Neuronal stem cell (in vitro differentiated cells): Measurements from ENCODE around the gene LPIN3.

Experiments used
- DNase-seq: peaks from one replicate; pipeline ENCODE4 v3.0.0-alpha.2; 2013; ENCODE audit warnings: low spot score
- H2AFZ ChIP-seq: one replicate; pipeline ENCODE4 v1.6.1; 2013; ENCODE audit warnings: mild to moderate bottlenecking, low read length, inconsistent platforms
- H2AK5ac ChIP-seq: 2 replicates; pipeline ENCODE4 v1.6.1; 2013; ENCODE audit warnings: low read depth, mild to moderate bottlenecking, inconsistent platforms, low read length, moderate library complexity, mixed read lengths
- H2BK120ac ChIP-seq: 2 replicates; pipeline ENCODE4 v1.6.1; 2013; ENCODE audit warnings: low read depth, mild to moderate bottlenecking, inconsistent platforms, low read length, moderate library complexity, mixed read lengths
- H2BK12ac ChIP-seq: one replicate; pipeline ENCODE4 v1.6.1; 2013; ENCODE audit warnings: low read length, inconsistent platforms
- H2BK15ac ChIP-seq: 2 replicates; pipeline ENCODE4 v1.6.1; 2013; ENCODE audit warnings: mild to moderate bottlenecking, low read length, inconsistent platforms, mixed read lengths
- H2BK5ac ChIP-seq: one replicate; pipeline ENCODE4 v1.6.1; 2013; ENCODE audit warnings: inconsistent platforms, mild to moderate bottlenecking, low read length, moderate library complexity
- H3K14ac ChIP-seq: one replicate; pipeline ENCODE4 v1.6.1; 2013; ENCODE audit warnings: low read length, inconsistent platforms
- H3K18ac ChIP-seq: 2 replicates; pipeline ENCODE4 v1.6.1; 2013; ENCODE audit warnings: low read length, inconsistent platforms
- H3K23ac ChIP-seq: 2 replicates; pipeline ENCODE4 v1.6.1; 2013; ENCODE audit warnings: low read depth, mild to moderate bottlenecking, mixed read lengths, low read length, inconsistent platforms; ENCODE audit not compliant: poor library complexity
- H3K27ac ChIP-seq: replicated peaks from 3 replicates; pipeline ENCODE4 v1.5.1; 2013; ENCODE audit warnings: low read length, inconsistent platforms
- H3K27me3 ChIP-seq, 3 experiments: 2 replicates each; pipeline ENCODE4 v1.6.1; 2013; ENCODE audit warnings: low read length in 3 of 3, mild to moderate bottlenecking in 2 of 3, inconsistent platforms in 1 of 3, low read depth in 1 of 3, mixed read lengths in 1 of 3, moderate library complexity in 1 of 3; ENCODE audit not compliant: control insufficient read depth in 3 of 3, insufficient read depth in 3 of 3
- H3K36me3 ChIP-seq, 2 donors: replicated peaks in 1 of 2; 2 replicates each; pipeline ENCODE4 v1.6.1; 2013; ENCODE audit warnings: low read length in 2 of 2; ENCODE audit not compliant: control insufficient read depth in 2 of 2, insufficient read depth in 2 of 2
- H3K4ac ChIP-seq: 2 replicates; pipeline ENCODE4 v1.6.1; 2013; ENCODE audit warnings: inconsistent platforms, mild to moderate bottlenecking, low read length, moderate library complexity
- H3K4me1 ChIP-seq, 2 donors: 1 replicate in 1 of 2; 2 replicates in 1 of 2; pipeline ENCODE4 v1.6.1; 2013; ENCODE audit warnings: low read length in 2 of 2, low read depth in 1 of 2; ENCODE audit not compliant: control insufficient read depth in 2 of 2, insufficient read depth in 1 of 2
- H3K4me2 ChIP-seq: one replicate; pipeline ENCODE4 v1.6.1; 2013; ENCODE audit warnings: mild to moderate bottlenecking, low read length, inconsistent platforms; ENCODE audit not compliant: insufficient read depth, poor library complexity, severe bottlenecking
- H3K4me3 ChIP-seq, 2 donors: 2 replicates each; pipeline ENCODE4 v1.5.1; 2013; ENCODE audit warnings: low read length in 2 of 2, mild to moderate bottlenecking in 2 of 2, inconsistent platforms in 1 of 2, moderate library complexity in 1 of 2
- H3K79me1 ChIP-seq: one replicate; pipeline ENCODE4 v1.6.1; 2013; ENCODE audit warnings: low read depth, mild to moderate bottlenecking, inconsistent platforms, low read length, moderate library complexity
- H3K9ac ChIP-seq: one replicate; pipeline ENCODE4 v1.6.1; 2013; ENCODE audit warnings: mild to moderate bottlenecking, low read depth, low read length, inconsistent platforms; ENCODE audit not compliant: poor library complexity
- H3K9me3 ChIP-seq, 2 donors: replicated peaks in 1 of 2; 2 replicates each; pipeline versions ENCODE3 to v1.6.1; 2013; ENCODE audit warnings: low read length in 2 of 2, mild to moderate bottlenecking in 2 of 2, inconsistent platforms in 1 of 2, low read depth in 1 of 2, mixed read lengths in 1 of 2, moderate library complexity in 1 of 2; ENCODE audit not compliant: control insufficient read depth in 2 of 2, insufficient read depth in 1 of 2
- H4K8ac ChIP-seq: one replicate; pipeline ENCODE4 v1.6.1; 2013; ENCODE audit warnings: low read depth, mild to moderate bottlenecking, inconsistent platforms, low read length, moderate library complexity
- H4K91ac ChIP-seq: one replicate; pipeline ENCODE4 v1.6.1; 2013; ENCODE audit warnings: low read length, low read depth, mild to moderate bottlenecking, inconsistent platforms; ENCODE audit not compliant: poor library complexity
- WGBS, 2 donors: extraction: QIAGEN DNeasy Blood & Tissue Kit; methylation state at CpG; one replicate each; pipeline ENCODE4 v1.1.7; 2013; ENCODE audit warnings: missing lambda C conversion rate in 2 of 2, mixed read lengths in 1 of 2; ENCODE audit not compliant: insufficient read length in 2 of 2, insufficient replicate concordance in 1 of 2; ENCODE audit errors: extremely low coverage in 2 of 2; 5-methylcytosine and 5-hydroxymethylcytosine counted together

The LPIN3 gene

DNA sequence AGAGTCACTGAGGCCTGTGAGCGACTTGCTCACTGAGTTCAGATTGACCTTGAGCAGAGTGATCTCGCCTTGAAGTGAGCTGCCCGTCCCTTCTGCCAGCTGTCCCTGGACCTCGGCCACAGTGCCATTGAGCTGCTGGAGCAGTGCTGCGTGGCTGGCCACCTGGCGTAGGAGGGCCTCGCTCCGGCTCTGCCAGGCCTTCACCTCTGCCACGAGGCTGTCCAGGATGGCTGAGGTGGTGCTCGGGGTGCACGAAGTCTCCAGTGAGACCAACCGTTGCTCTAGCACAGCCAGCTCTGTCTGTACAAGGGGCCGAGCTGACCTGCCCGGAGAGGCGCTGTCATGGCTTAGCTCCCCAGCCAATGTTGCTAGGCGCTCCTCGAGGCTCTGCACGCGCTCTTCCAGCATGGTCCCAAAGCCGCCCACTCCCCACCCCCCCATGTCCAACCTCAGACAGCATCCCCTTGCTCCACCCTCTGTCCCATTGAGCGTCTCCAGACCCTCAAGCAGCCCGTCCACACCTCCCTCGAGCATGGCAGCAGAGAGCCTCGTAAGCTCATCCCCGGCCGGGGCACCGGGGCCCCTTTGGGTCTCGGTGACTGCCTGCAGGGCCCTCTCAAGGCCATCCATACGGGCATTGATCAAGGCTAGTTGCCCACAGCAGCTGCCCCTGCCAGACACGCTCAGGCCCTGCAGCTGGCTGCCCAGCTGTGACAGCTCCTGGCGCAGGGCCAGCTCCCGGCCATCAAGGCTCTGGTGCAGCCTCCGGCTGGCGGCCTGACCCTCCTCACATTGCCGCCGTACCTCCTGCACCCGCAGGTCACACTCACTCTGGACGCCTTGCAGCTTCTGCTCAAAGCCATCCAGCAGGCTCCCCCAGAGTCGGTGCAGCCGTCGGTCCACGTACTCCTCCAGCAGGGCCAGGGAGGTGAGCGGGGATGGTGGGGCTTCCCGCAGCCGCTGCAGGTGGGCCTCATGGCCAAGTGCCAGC lies 21.4 kb downstream of the LPIN3 start:
- Histone ChIP-seq H4K8ac (peak overlapping the region; percentile 72), H3K4me1 (peaks cover 0 to 2% of the 10 kb centered on the region in 2 donors), H3K27me3 (peaks cover 6 to 29% (median 17%) of the 10 kb centered on the region in 3 experiments), H3K79me1 (peaks cover 3% of the 10 kb centered on the region), H3K18ac (peak overlapping the region; percentile 83), H3K4ac (peak overlapping the region; percentile 17), H3K9ac (no peak overlapping the region), H2AFZ (no peak overlapping the region), H2BK5ac (no peak overlapping the region), H3K27ac (no peak overlapping the region), H3K36me3 (peaks cover 4 to 5% of the 10 kb centered on the region in 2 donors), H2BK12ac (no peak overlapping the region), H3K4me3 (no peak overlapping the region), H4K91ac (no peak overlapping the region), H3K23ac (peak overlapping the region; percentile 94), H2BK15ac (no peak overlapping the region), H3K9me3 (peaks cover 0 to 2% of the 10 kb centered on the region in 2 donors), H2BK120ac (no peak overlapping the region), H3K14ac (peak overlapping the region; percentile 47), H2AK5ac (no peak overlapping the region), H3K4me2 (no peak overlapping the region)
- no peak for DNase-seq
- no CpG with 5 or more reads among the region's 45 CpGs for WGBS, 2 donors

DNA sequence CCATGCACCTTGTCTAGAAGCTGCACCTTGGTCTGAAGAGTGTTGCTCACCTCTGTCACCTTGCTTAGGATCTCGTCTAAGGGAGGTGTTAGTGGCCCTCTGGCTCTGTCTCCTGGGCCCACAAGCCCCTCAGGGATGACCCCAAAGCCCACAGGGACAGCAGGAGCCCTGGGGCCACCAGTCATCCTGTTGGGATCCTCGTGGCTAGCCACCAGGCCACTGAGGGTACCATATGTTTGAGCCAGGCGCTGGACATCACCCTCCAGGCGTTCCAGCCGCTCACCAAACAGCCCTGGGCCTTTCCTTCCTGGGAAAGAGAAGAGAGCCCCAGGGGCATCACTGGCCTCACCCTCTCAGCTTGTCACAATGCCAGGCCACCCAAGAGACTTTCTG lies 22.1 kb downstream of the LPIN3 start:
- H3K23ac ChIP-seq: peak overlapping the region; percentile 66
- H3K27ac ChIP-seq: no peak overlapping the region
- peaks cover 3% of the 10 kb centered on the region for H3K79me1 ChIP-seq
- H3K9me3 ChIP-seq: peaks cover 0 to 2% of the 10 kb centered on the region in 2 donors
- peaks cover 4 to 5% of the 10 kb centered on the region in 2 donors for H3K36me3 ChIP-seq
- H2AK5ac ChIP-seq: no peak overlapping the region
- H2BK5ac ChIP-seq: no peak overlapping the region
- no peak overlapping the region for H2AFZ ChIP-seq
- no peak overlapping the region for H2BK120ac ChIP-seq
- no CpG with 5 or more reads among the region's 5 CpGs for WGBS, 2 donors
- H4K8ac ChIP-seq: no peak overlapping the region
- no peak overlapping the region for H3K4me3 ChIP-seq
- no peak overlapping the region for H3K4me2 ChIP-seq
- no peak for DNase-seq
- H2BK15ac ChIP-seq: no peak overlapping the region
- peaks cover 0 to 2% of the 10 kb centered on the region in 2 donors for H3K4me1 ChIP-seq
- H3K18ac ChIP-seq: no peak overlapping the region
- H3K27me3 ChIP-seq: peaks cover 6 to 36% (median 24%) of the 10 kb centered on the region in 3 experiments
- no peak overlapping the region for H3K9ac ChIP-seq
- no peak overlapping the region for H4K91ac ChIP-seq
- no peak overlapping the region for H2BK12ac ChIP-seq
- no peak overlapping the region for H3K14ac ChIP-seq
- H3K4ac ChIP-seq: no peak overlapping the region

DNA sequence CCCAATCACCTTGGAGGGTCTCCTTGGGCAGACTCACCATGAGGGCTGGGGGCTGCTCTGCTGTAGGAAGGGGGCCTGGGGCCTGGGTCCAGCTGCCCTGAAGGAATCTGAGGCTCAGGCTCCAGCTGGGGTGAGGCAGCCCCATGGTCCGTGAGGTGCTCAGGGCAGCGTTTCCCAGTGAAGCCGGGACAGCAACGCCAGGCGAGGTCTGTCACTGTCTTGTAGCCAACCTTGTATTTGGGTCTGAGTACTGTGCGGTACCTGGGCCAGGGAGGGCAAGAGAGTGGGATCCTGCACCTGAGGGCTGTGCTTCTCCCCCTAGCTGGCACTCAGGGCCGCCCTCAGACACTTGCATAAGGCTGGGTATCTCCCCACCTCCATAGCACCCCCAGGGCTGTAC lies 23.0 kb downstream of the LPIN3 start:
- H3K14ac ChIP-seq: no peak overlapping the region
- no peak overlapping the region for H3K23ac ChIP-seq
- H3K27me3 ChIP-seq: peaks cover 6 to 40% (median 28%) of the 10 kb centered on the region in 3 experiments
- peaks cover 0 to 2% of the 10 kb centered on the region in 2 donors for H3K4me1 ChIP-seq
- H3K4me2 ChIP-seq: no peak overlapping the region
- no peak overlapping the region for H2BK15ac ChIP-seq
- H3K79me1 ChIP-seq: peaks cover 3% of the 10 kb centered on the region
- peak overlapping the region; percentile 19 for H3K18ac ChIP-seq
- peaks cover 4 to 5% of the 10 kb centered on the region in 2 donors for H3K36me3 ChIP-seq
- H2BK12ac ChIP-seq: no peak overlapping the region
- WGBS, 2 donors: no CpG with 5 or more reads among the region's 7 CpGs
- peaks cover 0 to 2% of the 10 kb centered on the region in 2 donors for H3K9me3 ChIP-seq
- no peak overlapping the region for H3K27ac ChIP-seq
- no peak overlapping the region for H3K4ac ChIP-seq
- DNase-seq: no peak
- H4K91ac ChIP-seq: no peak overlapping the region
- H2BK120ac ChIP-seq: no peak overlapping the region
- no peak overlapping the region for H2AFZ ChIP-seq
- no peak overlapping the region for H3K9ac ChIP-seq
- H2AK5ac ChIP-seq: no peak overlapping the region
- peak overlapping the region in 1 of 2 donors; percentile 13 for H3K4me3 ChIP-seq
- H4K8ac ChIP-seq: no peak overlapping the region
- no peak overlapping the region for H2BK5ac ChIP-seq

DNA sequence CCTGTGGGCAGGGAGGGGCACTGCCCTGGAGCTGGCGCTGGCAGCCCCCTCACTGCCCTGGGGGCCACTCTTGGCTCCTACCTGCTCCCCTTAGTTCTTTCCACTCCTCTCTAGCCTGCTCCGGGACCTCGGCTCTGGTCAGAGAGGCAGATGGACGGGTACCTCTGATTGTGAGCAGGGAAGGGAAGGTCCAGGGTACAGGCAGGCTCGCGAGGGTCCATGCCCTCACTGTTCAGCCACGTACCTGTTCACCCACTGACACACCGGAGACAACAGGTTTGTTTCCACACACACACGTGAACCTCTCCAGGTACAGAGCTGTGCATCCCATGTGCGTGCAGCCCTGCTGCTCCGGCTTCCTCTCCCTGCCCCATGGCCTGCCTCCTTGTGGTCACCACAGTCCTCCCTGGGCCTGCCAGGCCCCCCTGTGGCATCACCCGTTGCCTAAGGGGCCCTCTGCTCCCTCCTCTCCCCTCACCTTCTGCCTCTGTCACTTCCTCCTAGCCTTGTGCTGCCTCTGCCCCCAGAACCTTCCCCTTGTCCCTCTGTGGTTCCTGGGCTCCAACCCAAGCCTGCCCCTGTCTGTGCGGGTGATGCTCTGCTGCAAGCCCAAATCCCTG lies 23.7 kb downstream of the LPIN3 start:
- Histone ChIP-seq H2AFZ (no peak overlapping the region), H3K79me1 (peaks cover 3% of the 10 kb centered on the region), H2BK5ac (peak overlapping the region; percentile 77), H3K4me3 (no peak overlapping the region), H3K4ac (no peak overlapping the region), H3K14ac (no peak overlapping the region), H2AK5ac (peak overlapping the region; percentile 31), H2BK12ac (no peak overlapping the region), H4K8ac (no peak overlapping the region), H3K36me3 (peaks cover 4 to 5% of the 10 kb centered on the region in 2 donors), H2BK120ac (no peak overlapping the region), H3K27me3 (peaks cover 6 to 43% (median 34%) of the 10 kb centered on the region in 3 experiments), H3K9me3 (peaks cover 0 to 2% of the 10 kb centered on the region in 2 donors), H3K18ac (no peak overlapping the region), H3K27ac (no peak overlapping the region), H3K23ac (peak overlapping the region; percentile 22), H3K9ac (no peak overlapping the region), H4K91ac (no peak overlapping the region), H3K4me1 (peaks cover 0 to 2% of the 10 kb centered on the region in 2 donors), H2BK15ac (no peak overlapping the region), H3K4me2 (no peak overlapping the region)
- no CpG with 5 or more reads among the region's 13 CpGs for WGBS, 2 donors
- no peak for DNase-seq
